Psoas muscle (tissue), 8 donors: ENCODE results near the gene LCE1B. TPM values are rescaled to one million over a fixed set of nuclear protein-coding genes. Genes with fewer than 3 reads are reported as not detected.

Experiments
- ATAC-seq, 4 donors: fragments of 200-7000 bp; cut with Tn5 transposase; one replicate each; pipeline ENCODE4 v1.9.1; 2020; ENCODE audit warnings: moderate library complexity in 3 of 4, mild to moderate bottlenecking in 2 of 4
- DNase-seq, 2 donors: peaks; one replicate each; pipeline ENCODE4 v3.0.0-alpha.2; 2020
- H3K27ac ChIP-seq: fragments of 200-600 bp; one replicate; pipeline ENCODE4 v1.8.0; 2022
- H3K27me3 ChIP-seq, 3 donors: fragments of 200-600 bp in 1 of 3; one replicate each; pipeline versions ENCODE4 v1.6.1 to v1.8.0; 2013 to 2022; ENCODE audit warnings: low read length in 2 of 3, mild to moderate bottlenecking in 2 of 3, moderate library complexity in 1 of 3; ENCODE audit not compliant: insufficient read depth in 3 of 3
- H3K36me3 ChIP-seq, 2 donors: fragments of 200-600 bp in 1 of 2; one replicate each; pipeline versions ENCODE4 v1.6.1 to v1.8.0; 2013 to 2022; ENCODE audit warnings: low read depth in 1 of 2, mild to moderate bottlenecking in 1 of 2, moderate library complexity in 1 of 2; ENCODE audit not compliant: insufficient read depth in 1 of 2
- H3K4me1 ChIP-seq: fragments of 200-600 bp; one replicate; pipeline ENCODE4 v1.8.0; 2022
- H3K4me3 ChIP-seq: fragments of 200-600 bp; one replicate; pipeline ENCODE4 v1.8.0; 2022; ENCODE audit warnings: mild to moderate bottlenecking
- H3K9me3 ChIP-seq: fragments of 200-600 bp; one replicate; pipeline ENCODE4 v1.8.0; 2022
- CTCF ChIP-seq: fragments of 200-600 bp; IDR thresholded peaks from one replicate; pipeline ENCODE4 v1.8.0; 2022; ENCODE audit warnings: antibody characterized with exemption
- WGBS, 3 donors: extraction: QIAGEN DNeasy Blood & Tissue Kit; methylation state at CpG; one replicate each; pipeline versions ENCODE4 v1.1.6 to v1.1.7; 2013; 5-methylcytosine and 5-hydroxymethylcytosine counted together
- intact Hi-C, 2 donors: fragments of 100-400 bp; cut with DNase I; formaldehyde crosslinking; loops; one replicate each; pipeline versions ENCODE4 v1.11.0 to v1.14.2; 2022
- polyA plus RNA-seq, 3 donors: library from polyadenylated mRNA; stranded (reverse); fragments of 200-250 nt; gene quantifications; one replicate each; pipeline ENCODE4 v1.2.3, GENCODE V29; 2013
- total RNA-seq, 4 donors: library from RNA; stranded (reverse); fragmentation: NEBNext Ultra II Directional in 2 of 4; extraction: Animal tissue kit (Norgen Biotek cat#: 25700) in 2 of 4; gene quantifications; one replicate each; pipeline versions ENCODE4 v1.2.1 to v1.2.4, GENCODE V29; 2021 to 2023
- donor health status: healthy with polysubstance abuse.
- donor health status: DM: no; HTN: no; CAD: no; lungs with moderate emphysema.
- donor health status: Bipolar disorder and iron deficiency.
- donor health status: healthy.
- donor health status: DM: yes; HTN: yes; CAD: no.
- donor health status: DM: no; HTN: no; CAD: no.
- donor health status: DM: no; HTN: no; CAD: no.
- donor health status: DM: yes; HTN: yes; CAD: no.

LCE1B gene
- total and polyA plus RNA-seq, 7 donors: not detected

GRCh38 chr1:152776361-152776760 is 35.4 kb upstream of the LCE1B start:
- Histone ChIP-seq H3K27me3 (peaks cover 0 to 2% (median 0%) of the 10 kb centered on the region in 3 donors), H3K4me3 (no peak overlapping the region), H3K27ac (no peak overlapping the region), H3K9me3 (no peaks in the 10 kb centered on the region), H3K36me3 (no peaks in the 10 kb centered on the region), H3K4me1 (no peaks in the 10 kb centered on the region)
- WGBS, 3 donors: 69 to 70% (median 70%) methylated on average over 11 of the region's 11 CpGs
- DNase-seq (no peak), ATAC-seq (no peak)
- intact Hi-C loops: no loop called here
- TF ChIP-seq CTCF: no peak

GRCh38 chr1:152777510-152778137 is 34.1 kb upstream of the LCE1B start:
- H3K27me3 ChIP-seq: no peaks in the 10 kb centered on the region
- TF ChIP-seq CTCF: no peak
- no peak overlapping the region for H3K27ac ChIP-seq
- H3K36me3 ChIP-seq: no peaks in the 10 kb centered on the region
- ATAC-seq (no peak), DNase-seq (no peak)
- 57 to 70% (median 60%) methylated on average over 4 of the region's 4 CpGs for WGBS, 3 donors
- no peaks in the 10 kb centered on the region for H3K4me1 ChIP-seq
- H3K9me3 ChIP-seq: no peaks in the 10 kb centered on the region
- no peak overlapping the region for H3K4me3 ChIP-seq
- intact Hi-C loops: no loop called here

- Histone ChIP-seq H3K27me3 (no peaks in the 10 kb centered on the region), H3K4me3 (no peak overlapping the region), H3K9me3 (no peaks in the 10 kb centered on the region), H3K36me3 (no peaks in the 10 kb centered on the region), H3K27ac (no peak overlapping the region), H3K4me1 (no peaks in the 10 kb centered on the region)
- 57 to 73% (median 64%) methylated on average over 2 of the region's 2 CpGs for WGBS, 3 donors
- no peak for DNase-seq
- intact Hi-C loops: no loop called here
- no peak for TF ChIP-seq CTCF
- ATAC-seq: no peak
These were observed 28.7 kb upstream of the LCE1B start for GRCh38 chr1:152783095-152783494.

- no peak within 1 kb of the TSS for H3K27ac ChIP-seq
- H3K4me3 ChIP-seq: no peak within 1 kb of the TSS
- DNase-seq: no peak
- intact Hi-C loops: no loop called here
- ATAC-seq: no peak
- TF ChIP-seq CTCF: no peak
- no peaks in the 10 kb centered on the region for H3K9me3 ChIP-seq
- H3K36me3 ChIP-seq: no peaks in the 10 kb centered on the region
- 14 to 26% (median 19%) methylated on average over 2 of the region's 2 CpGs for WGBS, 3 donors
- H3K27me3 ChIP-seq: no peaks in the 10 kb centered on the region
- no peaks in the 10 kb centered on the region for H3K4me1 ChIP-seq
These were observed 25.7 kb upstream of the LCE1B start, which contains the start of gene LCE1E for GRCh38 chr1:152786077-152786476. Gene LCE1E, plus strand, starts transcription at chr1:152786257. Its CDS starts 1,043 bp downstream, at chr1:152787300.

- Histone ChIP-seq H3K27ac (no peak overlapping the region), H3K9me3 (no peaks in the 10 kb centered on the region), H3K4me1 (no peaks in the 10 kb centered on the region), H3K27me3 (no peaks in the 10 kb centered on the region), H3K36me3 (no peaks in the 10 kb centered on the region), H3K4me3 (no peak overlapping the region)
- no peak for ATAC-seq
- intact Hi-C loops: no loop called here
- 47 to 53% (median 51%) methylated on average over 3 to 4 of the region's 4 CpGs for WGBS, 3 donors
- no peak for TF ChIP-seq CTCF
- no peak for DNase-seq
These were observed 16.1 kb upstream of the LCE1B start for GRCh38 chr1:152795686-152796085.
